ENCODE data around the gene LRRC34. TPM values are rescaled to one million over a fixed set of nuclear protein-coding genes. Genes with fewer than 3 reads are reported as not detected.

The LRRC34 gene
- total and polyA plus RNA-seq, 2 of the 8 experiments (the other 6 are each of a cell fraction or from before 2014, with no cell fraction given): 3.3 to 4.1 TPM

- TF ChIP-seq HDAC6 (IDR thresholded peaks at IDR 0.05; ENCODE audit: low read depth, low read length): no peak
- TF ChIP-seq SP1 (IDR thresholded peaks at IDR 0.05; ENCODE audit: low read depth, low read length): no peak
- no peak for TF ChIP-seq POU5F1 (IDR thresholded peaks at IDR 0.05; ENCODE audit: low read depth, low read length)
- no peak for TF ChIP-seq GTF2F1 (IDR thresholded peaks at IDR 0.05; ENCODE audit: borderline replicate concordance, low read depth, low read length)
- TF ChIP-seq GABPA (IDR thresholded peaks at IDR 0.05; ENCODE audit: borderline replicate concordance, insufficient read depth, low read length): no peak
- TF ChIP-seq POLR2AphosphoS5 (IDR thresholded peaks at IDR 0.05; ENCODE audit: low read depth, low read length): no peak
- no peak for TF ChIP-seq POLR2A (IDR thresholded peaks at IDR 0.05; ENCODE audit: control extremely low read depth in 1 of 2, low read depth in 2 of 2, low read length in 2 of 2)
Observed at GRCh38 chr3:169857811-169858210, 45.1 kb upstream of the LRRC34 start (continued).

Data from H1 (cell line).